Activated T-cell treated with anti-CD3 and anti-CD28 coated beads, Interleukin-2, amount 50 U/mL, for 1 hour (primary cell): ENCODE data around the gene RRP1.

ENCODE experiments used
- DNase-seq: peaks from one replicate; pipeline ENCODE4 v3.0.0-alpha.2; 2020

The RRP1 gene

GRCh38 chr21:43758811-43759210, 30.6 kb upstream of the RRP1 start:
- no peak for DNase-seq

GRCh38 chr21:43759651-43760050, 29.7 kb upstream of the RRP1 start:
- no peak for DNase-seq

DNA sequence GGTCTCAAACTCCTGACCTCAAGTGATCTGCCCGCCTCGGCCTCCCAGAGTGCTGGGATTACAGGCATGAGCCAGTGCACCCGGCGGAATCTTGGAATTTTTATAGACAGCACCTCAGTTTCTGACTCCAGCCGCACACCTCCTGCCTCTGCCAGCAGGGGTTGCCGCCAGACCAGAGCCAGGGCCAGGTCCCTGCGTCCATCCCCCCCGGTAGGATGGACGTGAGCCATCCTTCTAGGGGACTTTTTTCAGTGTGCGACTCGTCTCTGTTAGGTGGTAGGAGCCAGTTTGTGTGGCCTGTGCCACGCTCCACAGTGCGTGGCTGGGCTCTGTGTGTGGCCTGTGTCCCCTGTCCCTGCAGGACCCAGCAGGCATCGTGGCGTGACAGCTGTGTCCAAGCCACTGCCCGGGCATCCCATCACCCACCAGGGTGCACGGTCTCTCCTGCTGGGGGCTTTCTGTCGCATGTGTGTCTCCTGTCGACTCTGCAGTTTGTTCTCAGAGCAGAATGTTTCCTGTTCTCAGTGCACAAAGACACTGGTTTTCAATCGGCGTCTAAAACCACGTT, 28.9 kb upstream of the RRP1 start:
- DNase-seq = no peak

DNA sequence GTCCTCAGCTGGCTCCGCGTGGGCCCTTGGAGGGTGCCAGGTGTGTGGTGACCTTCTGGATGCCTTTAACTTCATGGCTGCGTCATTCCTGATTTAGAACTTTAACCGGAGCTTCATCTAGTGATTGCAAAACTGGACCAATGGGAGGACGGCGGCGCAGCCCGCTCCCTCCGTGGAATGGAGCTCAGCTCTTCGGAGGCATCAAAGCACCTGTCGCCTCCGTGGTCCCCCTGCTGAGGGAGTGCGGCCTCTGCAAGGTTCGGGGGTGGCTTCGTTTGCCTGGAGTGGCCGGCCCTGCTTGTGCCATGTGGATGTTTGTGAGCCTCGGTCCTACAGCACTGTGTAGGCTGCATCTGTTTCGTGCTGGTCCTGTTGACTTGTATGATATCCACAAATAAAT, 27.5 kb upstream of the RRP1 start:
- DNase-seq = no peak

- no peak for DNase-seq
Observed at GRCh38 chr21:43762303-43763128, 26.9 kb upstream of the RRP1 start.

DNA sequence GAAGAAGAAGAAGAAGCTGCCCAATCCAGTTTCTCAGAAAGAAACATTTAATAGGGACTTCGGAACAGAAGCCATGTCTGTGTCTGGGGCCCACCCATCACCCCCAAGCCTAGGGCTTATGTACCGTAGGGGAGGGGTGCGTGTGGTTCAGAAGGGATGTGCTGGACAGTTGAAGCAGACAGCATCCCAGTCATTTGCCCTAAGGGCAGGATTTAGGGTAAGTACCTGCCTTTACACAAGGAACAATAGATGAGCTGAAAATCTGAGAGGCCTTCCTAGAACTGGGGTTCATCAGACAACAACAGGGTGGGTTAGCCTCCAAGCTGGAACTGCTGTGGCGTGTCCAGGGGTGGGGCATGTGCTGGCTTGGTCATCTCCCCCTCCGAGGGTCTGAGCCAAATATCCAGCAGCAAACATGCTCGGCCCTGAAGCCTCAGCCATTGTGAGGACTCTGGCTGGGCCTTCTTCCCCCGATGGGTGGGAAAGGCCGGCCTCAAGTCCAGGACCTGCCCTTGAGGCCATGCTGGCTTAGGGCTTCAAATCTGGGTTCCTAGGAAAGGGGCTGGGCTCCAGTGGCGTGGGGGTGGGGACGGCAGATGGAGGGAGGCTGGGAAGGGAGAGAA, 25.4 kb upstream of the RRP1 start:
- no peak for DNase-seq

DNA sequence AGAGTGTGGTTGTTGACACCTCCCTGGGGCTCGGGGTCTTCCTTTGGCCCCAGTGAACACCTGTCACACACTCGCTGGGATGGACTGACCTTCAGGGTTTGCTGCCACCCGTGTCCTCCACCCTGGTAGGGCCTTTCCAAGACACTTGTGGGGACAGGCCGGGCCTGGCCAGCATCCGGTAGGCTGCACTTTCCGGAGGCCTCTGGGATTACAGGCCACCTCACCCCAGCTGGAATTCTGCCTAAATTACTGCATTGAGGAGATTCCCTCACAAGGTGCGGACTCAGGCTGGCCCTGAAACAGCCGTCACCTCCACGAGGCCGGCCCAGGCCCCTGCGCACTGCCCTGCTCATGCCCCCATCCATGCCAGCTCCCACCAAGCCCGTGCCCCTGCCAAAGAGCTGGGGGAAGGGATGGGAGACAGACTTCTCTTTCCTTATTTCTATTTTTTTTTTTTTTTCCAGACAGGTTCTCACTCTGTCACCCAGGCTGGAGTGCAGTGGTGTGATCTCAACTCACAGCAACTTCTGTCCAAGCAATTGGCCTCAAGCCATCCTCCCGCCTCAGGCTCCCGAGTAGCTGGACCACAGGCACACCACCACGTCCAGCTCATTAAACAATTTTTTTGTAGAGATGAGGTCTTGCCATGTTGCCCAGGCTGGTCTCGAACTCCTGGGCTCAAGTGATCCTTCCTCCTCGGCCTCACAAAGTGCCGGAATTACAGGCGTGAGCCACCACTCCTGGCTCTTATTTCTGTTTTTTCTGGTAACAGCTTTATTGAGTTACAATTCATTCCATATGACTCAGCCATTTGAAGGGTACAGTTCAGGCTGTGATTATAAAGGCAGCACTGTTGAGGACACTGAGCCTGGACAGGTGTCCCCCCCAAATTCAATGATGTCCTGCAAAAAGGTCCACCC, 24.5 kb upstream of the RRP1 start:
- DNase-seq = no peak

DNA sequence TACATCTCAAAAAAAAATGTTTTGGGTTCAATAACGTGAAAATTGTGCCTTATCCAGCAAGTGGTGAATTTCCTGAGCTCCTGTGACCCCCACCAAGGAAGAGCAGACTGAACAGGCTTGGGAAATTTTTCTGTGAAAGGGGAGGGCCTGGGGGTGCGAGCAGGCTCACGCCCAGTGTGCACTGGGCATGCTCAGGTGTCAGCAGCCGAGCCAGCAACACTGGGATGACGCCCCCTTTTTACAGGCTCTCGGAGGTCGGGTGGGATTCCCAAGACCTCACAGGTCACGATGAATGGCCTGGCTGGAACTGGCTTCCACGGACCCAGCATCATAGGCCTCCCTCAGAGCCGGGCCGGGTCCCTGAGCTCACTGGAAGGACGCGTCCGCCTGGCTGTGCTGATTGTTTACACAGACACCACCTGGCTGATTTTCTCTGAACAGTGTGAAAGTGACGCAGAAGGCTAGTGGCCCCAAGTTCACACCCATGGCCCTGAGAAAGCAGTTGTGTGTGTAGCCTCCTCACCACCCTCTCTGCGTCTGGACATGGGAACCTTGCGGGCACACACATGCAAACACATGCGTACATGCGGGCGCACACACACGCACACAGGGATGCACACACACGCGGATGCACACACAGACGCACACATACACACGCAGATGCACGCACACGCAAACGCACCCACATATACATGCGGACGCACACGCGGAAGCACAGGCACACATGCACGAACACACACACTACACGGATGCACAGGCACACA, 22.5 kb upstream of the RRP1 start:
- no peak for DNase-seq

- DNase-seq = no peak
Observed at GRCh38 chr21:43767498-43767983, 21.8 kb upstream of the RRP1 start.

GRCh38 chr21:43767984-43768867, 21.2 kb upstream of the RRP1 start:
- no peak for DNase-seq

GRCh38 chr21:43768868-43769167, 20.6 kb upstream of the RRP1 start:
- DNase-seq = no peak

DNA sequence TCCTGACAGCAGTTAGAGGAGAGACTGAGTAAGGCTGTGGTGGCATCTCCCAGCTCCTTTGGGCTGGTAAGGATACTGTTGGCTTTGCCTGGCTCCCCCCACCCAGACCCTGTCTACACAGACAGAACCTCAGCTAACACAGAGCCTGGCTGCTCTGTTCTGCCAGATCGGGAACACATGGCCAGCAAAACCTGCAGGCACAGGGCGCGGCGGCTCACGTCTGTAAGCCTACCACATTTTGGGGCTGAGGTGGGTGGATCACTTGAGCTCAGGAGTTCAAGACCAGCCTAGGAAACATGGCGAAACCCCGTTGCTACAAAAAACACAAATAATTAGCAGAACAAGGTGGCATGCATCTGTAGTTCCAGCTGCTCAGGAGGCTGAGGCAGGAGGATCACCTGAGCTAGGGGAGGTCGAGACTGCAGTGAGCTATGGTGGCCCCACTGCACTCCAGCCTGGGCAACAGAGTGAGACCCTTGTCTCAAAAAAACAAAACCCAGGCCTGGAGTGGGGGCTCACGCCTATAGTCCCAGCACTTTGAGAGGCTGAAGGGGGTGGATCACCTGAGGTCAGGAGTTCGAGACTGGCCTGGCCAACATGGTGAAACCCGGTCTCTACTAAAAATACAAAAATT, 19.9 kb upstream of the RRP1 start:
- DNase-seq = no peak

GRCh38 chr21:43770066-43770655, 19.2 kb upstream of the RRP1 start:
- no peak for DNase-seq

DNA sequence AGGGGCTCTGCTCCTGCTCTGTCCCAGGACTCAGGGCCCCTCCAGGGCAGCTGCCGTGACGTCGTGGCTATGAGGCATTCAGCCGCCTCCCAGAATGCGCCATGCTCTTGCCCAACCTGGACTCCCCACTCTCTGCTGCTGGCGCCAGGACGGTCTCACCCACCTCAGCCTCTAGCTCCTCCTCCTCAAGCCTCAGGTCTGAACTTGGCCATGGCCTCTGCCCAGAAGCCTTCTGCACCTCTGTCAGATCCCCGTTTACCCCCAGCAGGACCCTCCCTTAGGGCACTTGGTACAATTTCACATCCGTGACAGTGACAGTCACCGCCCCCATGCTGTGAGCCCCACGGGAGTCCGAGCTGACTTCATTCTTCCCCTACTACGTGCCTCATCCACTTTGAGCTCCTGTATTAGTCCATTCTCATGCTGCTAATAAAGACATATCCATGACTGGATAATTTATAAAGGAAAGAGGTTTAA, 18.1 kb upstream of the RRP1 start:
- no peak for DNase-seq

- DNase-seq = no peak
Observed at GRCh38 chr21:43771698-43772424, 17.5 kb upstream of the RRP1 start.

DNA sequence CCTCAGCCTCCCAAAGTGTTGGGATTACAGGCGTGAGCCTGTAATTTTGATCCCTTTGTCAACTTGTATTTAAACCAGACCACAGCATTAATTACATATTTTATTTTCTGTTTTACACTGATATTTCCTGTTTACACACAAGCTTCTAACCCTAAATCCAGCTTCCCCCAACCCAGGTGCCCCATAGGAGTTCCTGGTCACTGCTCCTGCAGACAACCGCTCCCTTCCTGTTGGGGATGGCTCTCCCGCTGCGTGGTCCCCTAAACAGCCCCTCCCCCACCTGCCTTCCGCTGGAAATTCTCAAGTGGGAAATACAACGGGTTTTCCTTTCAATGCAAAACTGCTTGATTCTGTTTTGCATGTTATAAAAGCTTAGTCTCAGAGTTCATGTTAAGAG, 17.0 kb upstream of the RRP1 start:
- DNase-seq = no peak

GRCh38 chr21:43774163-43774562, 15.2 kb upstream of the RRP1 start:
- no peak for DNase-seq

DNA sequence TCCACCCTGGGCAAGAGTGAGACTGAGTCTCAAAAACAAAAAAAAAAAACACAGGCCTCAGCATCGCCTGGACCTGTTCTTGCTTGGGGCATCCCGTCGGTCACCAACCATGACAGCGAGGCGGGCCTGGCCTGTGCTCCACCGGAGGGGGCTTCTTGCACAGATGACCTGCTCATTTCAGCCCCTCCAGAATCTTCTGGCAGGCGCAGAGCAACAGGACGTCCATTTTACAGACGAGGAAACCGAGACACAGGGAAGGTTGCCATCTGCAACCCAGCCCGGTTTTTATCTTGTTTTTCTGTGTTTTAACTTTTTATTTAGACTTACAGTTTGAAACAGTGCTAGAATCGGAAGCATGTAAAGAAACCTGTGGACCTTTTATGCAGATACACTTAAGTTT, 14.2 kb upstream of the RRP1 start:
- DNase-seq = no peak

- DNase-seq = peak; percentile 92
Observed at GRCh38 chr21:43775795-43776430, 13.5 kb upstream of the RRP1 start, which contains the start of gene CSTB. Gene CSTB (minus strand): TSS chr21:43776308. CDS start chr21:43776269, 39 bp downstream.
